Ovary (tissue), 9 donors: ENCODE data around the gene TAF4. TPM values are rescaled to one million over a fixed set of nuclear protein-coding genes. Genes with fewer than 3 reads are reported as not detected.

Experiments
- DNase-seq, 5 donors: peaks; one replicate each; pipeline ENCODE4 v3.0.0-alpha.2; 2019 to 2020
- H3K27ac ChIP-seq, 2 donors: fragments of 200-600 bp; one replicate each; pipeline versions ENCODE4 v1.5.1 to v1.8.0; 2019 to 2022
- H3K27me3 ChIP-seq: fragments of 200-600 bp; one replicate; pipeline ENCODE4 v1.8.0; 2022
- H3K36me3 ChIP-seq: fragments of 200-600 bp; sonication (generic); one replicate; pipeline ENCODE4 v1.5.1; 2019
- H3K4me1 ChIP-seq: one replicate; pipeline ENCODE4 v1.8.1; 2013; ENCODE audit warnings: mild to moderate bottlenecking, moderate library complexity; ENCODE audit not compliant: insufficient read depth
- H3K4me3 ChIP-seq: fragments of 200-600 bp; sonication (generic); one replicate; pipeline ENCODE4 v1.5.1; 2017
- H3K9me3 ChIP-seq, 2 donors: fragments of 200-600 bp in 1 of 2; sonication (generic) in 1 of 2; one replicate each; pipeline versions ENCODE4 v1.5.1 to v1.8.1; 2013 to 2019; ENCODE audit warnings: mild to moderate bottlenecking in 1 of 2, moderate library complexity in 1 of 2
- CTCF ChIP-seq, 3 donors: fragments of 450-650 bp in 2 of 3; fragments of 200-600 bp in 1 of 3; IDR thresholded peaks; one replicate each; pipeline versions ENCODE4 v1.5.1 to v1.8.0; 2016 to 2022; ENCODE audit warnings: antibody characterized with exemption in 3 of 3, mild to moderate bottlenecking in 1 of 3
- EP300 ChIP-seq: sonication (generic); formaldehyde crosslinking; IDR thresholded peaks from one replicate; pipeline ENCODE4 v1.6.1; 2017; ENCODE audit warnings: antibody characterized with exemption
- POLR2A ChIP-seq: fragments of 450-650 bp; IDR thresholded peaks from one replicate; pipeline ENCODE4 v1.6.1; 2017; ENCODE audit warnings: antibody characterized with exemption, mild to moderate bottlenecking, moderate library complexity
- WGBS, 3 donors: extraction: QIAGEN DNeasy Blood & Tissue Kit in 1 of 3; methylation state at CpG; one replicate each; pipeline versions ENCODE4 v1.1.5 to v1.1.7; 2013 to 2017; 5-methylcytosine and 5-hydroxymethylcytosine counted together
- intact Hi-C, 4 donors: fragments of 100-400 bp; cut with DNase I; formaldehyde crosslinking; loops; one replicate each; pipeline versions ENCODE4 v1.11.0 to v1.15.1; 2022 to 2023
- polyA plus RNA-seq, 2 donors: library from polyadenylated mRNA; stranded (reverse); fragments of 200-250 nt in 1 of 2; fragments of 350-450 nt in 1 of 2; fragmentation: Illumina TruSeq in 1 of 2; extraction: RNeasy Lipid Tissue Mini Kit (QIAGEN cat#74804) in 1 of 2; gene quantifications; one replicate each; pipeline ENCODE4 v1.2.3, GENCODE V29; 2013 to 2014
- total RNA-seq, 7 donors: library from RNA; depleted of rRNA in 2 of 7; stranded (reverse); fragments of >200 nt in 2 of 7; fragmentation: NEBNext Ultra II Directional in 3 of 7; extraction: Animal tissue kit (Norgen Biotek cat#: 25700) in 3 of 7; gene quantifications; one replicate each; pipeline versions ENCODE4 v1.1.0 to v1.2.4, GENCODE V29; 2016 to 2023
- donor health status: DM: no; HTN: no; CAD: no; lungs with moderate emphysema.
- donor health status: DM: no; HTN: no; CAD: no.
- donor health status: Bipolar disorder and iron deficiency.
- donor health status: DM: yes; HTN: yes; CAD: no.
- donor health status: DM: no; HTN: no; CAD: no.
- donor health status: DM: yes; HTN: yes; CAD: no.

Gene TAF4
- total and polyA plus RNA-seq, 9 donors = 9.3 to 34.7 (median 19.8) TPM

GRCh38 chr20:62059920-62060630 is 5.6 kb downstream of the TAF4 start:
- Histone ChIP-seq H3K4me3 (no peak overlapping the region), H3K4me1 (peaks cover 14% of the 10 kb centered on the region), H3K9me3 (no peaks in the 10 kb centered on the region), H3K27ac (no peak overlapping the region), H3K36me3 (no peaks in the 10 kb centered on the region), H3K27me3 (no peaks in the 10 kb centered on the region)
- DNase-seq = peak in 1 of 5 donors; percentile 21
- TF ChIP-seq EP300 (no peak), CTCF (IDR thresholded peaks at IDR 0.05) (no peak), POLR2A (no peak)
- intact Hi-C loops = loop anchor here in 3 of 4 donors (5.0 to 10.0 kb wide), 4 partner anchors 33 to 327 kb away; partner anchors contain the start of gene RPS21 (in 1 of the 3)
- 75 to 84% (median 79%) methylated on average over 25 of the region's 25 CpGs for WGBS, 3 donors

- intact Hi-C loops = no loop called here
- Histone ChIP-seq H3K9me3 (no peaks in the 10 kb centered on the region), H3K4me1 (peaks cover 12% of the 10 kb centered on the region), H3K27me3 (no peaks in the 10 kb centered on the region), H3K4me3 (no peak overlapping the region), H3K27ac (no peak overlapping the region), H3K36me3 (no peaks in the 10 kb centered on the region)
- 86 to 91% (median 91%) methylated on average over 11 of the region's 11 CpGs for WGBS, 3 donors
- TF ChIP-seq POLR2A (no peak), EP300 (no peak), CTCF (IDR thresholded peaks at IDR 0.05) (no peak)
- DNase-seq = no peak
Observed at GRCh38 chr20:62059401-62059800, 6.3 kb downstream of the TAF4 start.

- WGBS, 3 donors = 92 to 93% (median 92%) methylated on average over 9 to 11 of the region's 11 CpGs
- DNase-seq = no peak
- Histone ChIP-seq H3K9me3 (no peaks in the 10 kb centered on the region), H3K27ac (no peak overlapping the region), H3K4me3 (no peak overlapping the region), H3K4me1 (peaks cover 8% of the 10 kb centered on the region), H3K27me3 (no peaks in the 10 kb centered on the region), H3K36me3 (no peaks in the 10 kb centered on the region)
- intact Hi-C loops = no loop called here
- TF ChIP-seq POLR2A (no peak), EP300 (no peak), CTCF (IDR thresholded peaks at IDR 0.05) (no peak)
Observed at GRCh38 chr20:62058941-62059340, 6.7 kb downstream of the TAF4 start.

- Histone ChIP-seq H3K36me3 (no peaks in the 10 kb centered on the region), H3K4me1 (no peaks in the 10 kb centered on the region), H3K27ac (no peak overlapping the region), H3K27me3 (no peaks in the 10 kb centered on the region), H3K9me3 (no peaks in the 10 kb centered on the region), H3K4me3 (no peak overlapping the region)
- intact Hi-C loops = no loop called here
- WGBS, 3 donors = 87 to 92% (median 88%) methylated on average over 11 of the region's 11 CpGs
- DNase-seq = peak in 1 of 5 donors; percentile 7
- no peak for TF ChIP-seq EP300
- no peak for TF ChIP-seq POLR2A
- no peak for TF ChIP-seq CTCF (IDR thresholded peaks at IDR 0.05)
Observed at GRCh38 chr20:62056975-62057374, 8.7 kb downstream of the TAF4 start.
